HG02970 (cell line): ENCODE data around the gene LDHA.
"Not testable (repeated sequence)": the region's sequence is repeated elsewhere in the genome, so short reads cannot be mapped to it uniquely, and the experiment has no call there.

Experiments
- ATAC-seq: cut with Tn5 transposase; IDR thresholded peaks from one replicate; pipeline ENCODE4 v1.9.1; 2021; ENCODE audit warnings: mild to moderate bottlenecking, moderate library complexity, moderate number of reproducible peaks; ENCODE audit not compliant: unreplicated experiment, low FRiP score

The LDHA gene

GRCh38 chr11:18393581-18394274 lies 635 bp upstream of the LDHA start:
- no peak for ATAC-seq

GRCh38 chr11:18394928-18395734 lies 768 bp downstream of the LDHA start:
- no peak for ATAC-seq

- ATAC-seq: peak; percentile 75
Measured at GRCh38 chr11:18395735-18396504, 1.6 kb downstream of the LDHA start.

- no peak for ATAC-seq
Measured at GRCh38 chr11:18397921-18398320, 3.6 kb downstream of the LDHA start.

- not testable (repeated sequence) for ATAC-seq
Measured at GRCh38 chr11:18401077-18401476, 6.7 kb downstream of the LDHA start.

GRCh38 chr11:18404062-18404461 lies 9.7 kb downstream of the LDHA start:
- no peak for ATAC-seq

GRCh38 chr11:18407400-18407799 lies 13.0 kb downstream of the LDHA start:
- ATAC-seq: not testable (repeated sequence)

GRCh38 chr11:18408558-18409291 lies 14.4 kb downstream of the LDHA start:
- ATAC-seq: no peak

GRCh38 chr11:18416459-18416858 lies 22.1 kb downstream of the LDHA start:
- ATAC-seq: no peak

GRCh38 chr11:18419040-18419439 lies 24.7 kb downstream of the LDHA start:
- no peak for ATAC-seq

- no peak for ATAC-seq
Measured at GRCh38 chr11:18420067-18420466, 25.7 kb downstream of the LDHA start.

- ATAC-seq: no peak
Measured at GRCh38 chr11:18427240-18427639, 32.9 kb downstream of the LDHA start.

GRCh38 chr11:18429332-18429731 lies 35.0 kb downstream of the LDHA start:
- no peak for ATAC-seq

- ATAC-seq: no peak
Measured at GRCh38 chr11:18438691-18439090, 44.3 kb downstream of the LDHA start.

- ATAC-seq: no peak
Measured at GRCh38 chr11:18449251-18449650, 54.9 kb downstream of the LDHA start.

GRCh38 chr11:18452927-18453326 lies 58.6 kb downstream of the LDHA start:
- ATAC-seq: no peak

GRCh38 chr11:18455686-18456372 lies 61.5 kb downstream of the LDHA start, which contains the start of gene LDHAL6A:
Gene LDHAL6A (plus strand): TSS chr11:18455856. CDS start chr11:18456681, 825 bp downstream.
- ATAC-seq: no peak

- ATAC-seq: no peak
Measured at GRCh38 chr11:18457450-18457849, 63.1 kb downstream of the LDHA start.
